Liver (tissue), 9 donors: Measurements from ENCODE around the gene GRID1. TPM values are rescaled to one million over a fixed set of nuclear protein-coding genes. Genes with fewer than 3 reads are reported as not detected.

Experiments used
- DNase-seq: peaks from one replicate; pipeline ENCODE4 v3.0.0-alpha.2; 2017; ENCODE audit warnings: low spot score
- H3K27ac ChIP-seq, 2 donors: one replicate each; pipeline ENCODE4 v1.7.0; 2013; ENCODE audit warnings: inconsistent platforms in 2 of 2, low read length in 2 of 2, control low read depth in 1 of 2, low read depth in 1 of 2, mild to moderate bottlenecking in 1 of 2
- H3K27me3 ChIP-seq, 4 donors: one replicate each; pipeline versions ENCODE4 v1.6.1 to v1.7.0; 2013; ENCODE audit warnings: low read length in 3 of 4, inconsistent platforms in 1 of 4, mild to moderate bottlenecking in 1 of 4, moderate library complexity in 1 of 4; ENCODE audit not compliant: control insufficient read depth in 4 of 4, insufficient read depth in 4 of 4
- H3K36me3 ChIP-seq, 4 donors: one replicate each; pipeline versions ENCODE4 v1.6.1 to v1.7.0; 2013; ENCODE audit warnings: low read length in 3 of 4, mild to moderate bottlenecking in 3 of 4, low read depth in 1 of 4, moderate library complexity in 1 of 4; ENCODE audit not compliant: control insufficient read depth in 4 of 4, insufficient read depth in 3 of 4
- H3K4me1 ChIP-seq, 4 donors: one replicate each; pipeline versions ENCODE4 v1.6.1 to v1.7.0; 2013; ENCODE audit warnings: low read length in 3 of 4, mild to moderate bottlenecking in 3 of 4, moderate library complexity in 1 of 4; ENCODE audit not compliant: control insufficient read depth in 4 of 4, insufficient read depth in 4 of 4
- H3K4me3 ChIP-seq, 3 donors: one replicate each; pipeline versions ENCODE4 v1.6.1 to v1.7.0; 2013; ENCODE audit warnings: low read length in 3 of 3, control low read depth in 1 of 3, low read depth in 1 of 3, mild to moderate bottlenecking in 1 of 3
- H3K9ac ChIP-seq, 2 donors: one replicate each; pipeline ENCODE4 v1.7.0; 2013; ENCODE audit warnings: low read length in 2 of 2, mild to moderate bottlenecking in 2 of 2, moderate library complexity in 2 of 2, control low read depth in 1 of 2, low read depth in 1 of 2
- H3K9me3 ChIP-seq, 4 donors: one replicate each; pipeline versions ENCODE4 v1.6.1 to v1.7.0; 2013; ENCODE audit warnings: low read length in 3 of 4; ENCODE audit not compliant: control insufficient read depth in 4 of 4
- ATF3 ChIP-seq: IDR thresholded peaks from 2 replicates; pipeline ENCODE4 v1.6.1; 2016; ENCODE audit warnings: antibody characterized with exemption
- EGR1 ChIP-seq, 2 donors: IDR thresholded peaks; 2 replicates each; pipeline ENCODE4 v1.6.1; 2016 to 2018; ENCODE audit warnings: antibody characterized with exemption in 2 of 2, low read depth in 2 of 2
- FOXA1 ChIP-seq: IDR thresholded peaks from 2 replicates; pipeline ENCODE4 v1.6.1; 2016; ENCODE audit warnings: antibody characterized with exemption
- FOXA2 ChIP-seq: IDR thresholded peaks from 2 replicates; pipeline ENCODE4 v1.6.1; 2016; ENCODE audit warnings: antibody characterized with exemption
- GABPA ChIP-seq, 2 donors: IDR thresholded peaks in 1 of 2; conservative IDR thresholded peaks in 1 of 2; 2 replicates each; pipeline ENCODE4 v1.6.1; 2016; ENCODE audit warnings: antibody characterized with exemption in 2 of 2, mild to moderate bottlenecking in 1 of 2, moderate library complexity in 1 of 2
- HNF4A ChIP-seq, 2 donors: conservative IDR thresholded peaks; 2 replicates each; pipeline ENCODE4 v1.6.1; 2016; ENCODE audit warnings: antibody characterized with exemption in 2 of 2, mild to moderate bottlenecking in 2 of 2
- HNF4G ChIP-seq: IDR thresholded peaks from 2 replicates; pipeline ENCODE4 v1.6.1; 2016; ENCODE audit warnings: antibody characterized with exemption
- JUND ChIP-seq, 2 donors: IDR thresholded peaks; 2 replicates each; pipeline ENCODE4 v1.6.1; 2016; ENCODE audit warnings: antibody characterized with exemption in 2 of 2
- NR2F2 ChIP-seq: IDR thresholded peaks from 2 replicates; pipeline ENCODE4 v1.6.1; 2016; ENCODE audit warnings: antibody characterized with exemption
- RAD21 ChIP-seq, 2 donors: IDR thresholded peaks; 2 replicates each; pipeline ENCODE4 v1.6.1; 2016; ENCODE audit warnings: antibody characterized with exemption in 2 of 2, mild to moderate bottlenecking in 2 of 2
- RXRA ChIP-seq, 2 donors: IDR thresholded peaks; 2 replicates each; pipeline ENCODE4 v1.6.1; 2017 to 2018; ENCODE audit warnings: antibody characterized with exemption in 2 of 2, mild to moderate bottlenecking in 1 of 2
- SP1 ChIP-seq: IDR thresholded peaks from 2 replicates; pipeline ENCODE4 v1.6.1; 2018; ENCODE audit warnings: antibody characterized with exemption, mild to moderate bottlenecking
- TAF1 ChIP-seq: conservative IDR thresholded peaks from 2 replicates; pipeline ENCODE4 v1.6.1; 2016; ENCODE audit warnings: antibody characterized with exemption, mild to moderate bottlenecking
- YY1 ChIP-seq: IDR thresholded peaks from 2 replicates; pipeline ENCODE4 v1.6.1; 2016; ENCODE audit warnings: antibody characterized with exemption, mild to moderate bottlenecking
- ZBTB33 ChIP-seq: IDR thresholded peaks from 2 replicates; pipeline ENCODE4 v1.6.1; 2016; ENCODE audit warnings: antibody characterized with exemption
- WGBS: extraction: QIAGEN DNeasy Blood & Tissue Kit; methylation state at CpG from one replicate; pipeline ENCODE4 v1.1.7; 2013; 5-methylcytosine and 5-hydroxymethylcytosine counted together
- polyA plus RNA-seq, 2 donors: library from polyadenylated mRNA; stranded (reverse) in 1 of 2; unstranded in 1 of 2; fragments of 200-250 nt in 1 of 2; fragments of >200 nt in 1 of 2; fragmentation: Nextera tagmentation in 1 of 2; extraction: Ambion mirVana in 1 of 2; gene quantifications; one replicate each; pipeline versions ENCODE4 v1.2.1 to v1.2.3, GENCODE V29; 2013 to 2015
- total RNA-seq, 2 donors: library from RNA; depleted of rRNA; stranded (reverse); fragments of >200 nt; gene quantifications; one replicate each; pipeline ENCODE4 v1.2.3, GENCODE V29; 2014
- TF ChIP-seq, protein P1 (sequence below): IDR thresholded peaks from 2 replicates; pipeline ENCODE4 v1.6.1; 2016; ENCODE audit warnings: antibody characterized with exemption, mild to moderate bottlenecking
- TF ChIP-seq, protein P2 (sequence below): fragments of 150-350 bp; IDR thresholded peaks from 2 replicates; pipeline ENCODE4 v1.5.1; 2017; ENCODE audit warnings: improper control_type of control experiment, low read depth, low read length; ENCODE audit not compliant: missing input control
- TF ChIP-seq, protein P3 (sequence below): IDR thresholded peaks from 2 replicates; pipeline ENCODE4 v1.6.1; 2016; ENCODE audit warnings: antibody characterized with exemption
- donor health status: healthy.
- donor health status: healthy.
- donor health status: healthy.
- donor health status: healthy.
- donor health status: healthy.

The GRID1 gene
- total and polyA plus RNA-seq, 4 donors: 0.09 to 0.17 (median 0.14) TPM; not detected in 1

DNA sequence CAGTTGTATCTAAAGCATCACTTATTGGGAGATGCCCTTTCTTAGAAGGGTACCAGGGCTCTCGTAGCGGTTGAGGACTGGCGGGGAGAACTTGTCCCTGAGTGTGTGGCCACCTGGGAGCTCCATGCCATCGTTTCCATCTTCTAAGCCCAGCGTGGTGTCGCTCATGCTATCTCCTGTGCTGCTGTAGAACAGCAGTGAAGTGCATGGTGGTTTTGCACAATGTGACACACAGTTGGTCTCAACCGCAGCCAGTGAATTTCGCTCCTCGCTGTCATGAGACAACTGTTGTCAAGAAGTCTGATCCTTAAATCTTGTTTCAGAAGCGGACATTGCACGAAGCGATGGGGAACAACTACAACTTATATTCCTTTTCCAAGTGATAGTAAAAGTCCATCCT, 283.4 kb downstream of the GRID1 start:
- no peaks in the 10 kb centered on the region for H3K4me1 ChIP-seq
- H3K27me3 ChIP-seq: peaks cover 0 to 3% (median 0%) of the 10 kb centered on the region in 4 donors
- 78% methylated on average over 12 of the region's 12 CpGs for WGBS
- H3K27ac ChIP-seq: no peak overlapping the region
- no peak overlapping the region for H3K9ac ChIP-seq
- TF ChIP-seq FOXA1: no peak
- TF ChIP-seq RAD21 (IDR thresholded peaks at IDR 0.05): no peak
- no peak for TF ChIP-seq TAF1
- TF ChIP-seq GABPA (IDR thresholded peaks at IDR 0.05 in 1 of 2, conservative IDR thresholded peaks at IDR 0.05 in 1 of 2): no peak
- TF ChIP-seq FOXA2: no peak
- no peak for TF ChIP-seq RXRA (IDR thresholded peaks at IDR 0.05)
- no peak for TF ChIP-seq ATF3
- TF ChIP-seq NR2F2: no peak
- TF ChIP-seq, protein P1, sequence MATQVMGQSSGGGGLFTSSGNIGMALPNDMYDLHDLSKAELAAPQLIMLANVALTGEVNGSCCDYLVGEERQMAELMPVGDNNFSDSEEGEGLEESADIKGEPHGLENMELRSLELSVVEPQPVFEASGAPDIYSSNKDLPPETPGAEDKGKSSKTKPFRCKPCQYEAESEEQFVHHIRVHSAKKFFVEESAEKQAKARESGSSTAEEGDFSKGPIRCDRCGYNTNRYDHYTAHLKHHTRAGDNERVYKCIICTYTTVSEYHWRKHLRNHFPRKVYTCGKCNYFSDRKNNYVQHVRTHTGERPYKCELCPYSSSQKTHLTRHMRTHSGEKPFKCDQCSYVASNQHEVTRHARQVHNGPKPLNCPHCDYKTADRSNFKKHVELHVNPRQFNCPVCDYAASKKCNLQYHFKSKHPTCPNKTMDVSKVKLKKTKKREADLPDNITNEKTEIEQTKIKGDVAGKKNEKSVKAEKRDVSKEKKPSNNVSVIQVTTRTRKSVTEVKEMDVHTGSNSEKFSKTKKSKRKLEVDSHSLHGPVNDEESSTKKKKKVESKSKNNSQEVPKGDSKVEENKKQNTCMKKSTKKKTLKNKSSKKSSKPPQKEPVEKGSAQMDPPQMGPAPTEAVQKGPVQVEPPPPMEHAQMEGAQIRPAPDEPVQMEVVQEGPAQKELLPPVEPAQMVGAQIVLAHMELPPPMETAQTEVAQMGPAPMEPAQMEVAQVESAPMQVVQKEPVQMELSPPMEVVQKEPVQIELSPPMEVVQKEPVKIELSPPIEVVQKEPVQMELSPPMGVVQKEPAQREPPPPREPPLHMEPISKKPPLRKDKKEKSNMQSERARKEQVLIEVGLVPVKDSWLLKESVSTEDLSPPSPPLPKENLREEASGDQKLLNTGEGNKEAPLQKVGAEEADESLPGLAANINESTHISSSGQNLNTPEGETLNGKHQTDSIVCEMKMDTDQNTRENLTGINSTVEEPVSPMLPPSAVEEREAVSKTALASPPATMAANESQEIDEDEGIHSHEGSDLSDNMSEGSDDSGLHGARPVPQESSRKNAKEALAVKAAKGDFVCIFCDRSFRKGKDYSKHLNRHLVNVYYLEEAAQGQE: no peak
- no peak for TF ChIP-seq HNF4G
- no peak for TF ChIP-seq JUND (IDR thresholded peaks at IDR 0.05)
- no peak for TF ChIP-seq SP1
- TF ChIP-seq HNF4A (conservative IDR thresholded peaks at IDR 0.05): no peak
- TF ChIP-seq, protein P2, sequence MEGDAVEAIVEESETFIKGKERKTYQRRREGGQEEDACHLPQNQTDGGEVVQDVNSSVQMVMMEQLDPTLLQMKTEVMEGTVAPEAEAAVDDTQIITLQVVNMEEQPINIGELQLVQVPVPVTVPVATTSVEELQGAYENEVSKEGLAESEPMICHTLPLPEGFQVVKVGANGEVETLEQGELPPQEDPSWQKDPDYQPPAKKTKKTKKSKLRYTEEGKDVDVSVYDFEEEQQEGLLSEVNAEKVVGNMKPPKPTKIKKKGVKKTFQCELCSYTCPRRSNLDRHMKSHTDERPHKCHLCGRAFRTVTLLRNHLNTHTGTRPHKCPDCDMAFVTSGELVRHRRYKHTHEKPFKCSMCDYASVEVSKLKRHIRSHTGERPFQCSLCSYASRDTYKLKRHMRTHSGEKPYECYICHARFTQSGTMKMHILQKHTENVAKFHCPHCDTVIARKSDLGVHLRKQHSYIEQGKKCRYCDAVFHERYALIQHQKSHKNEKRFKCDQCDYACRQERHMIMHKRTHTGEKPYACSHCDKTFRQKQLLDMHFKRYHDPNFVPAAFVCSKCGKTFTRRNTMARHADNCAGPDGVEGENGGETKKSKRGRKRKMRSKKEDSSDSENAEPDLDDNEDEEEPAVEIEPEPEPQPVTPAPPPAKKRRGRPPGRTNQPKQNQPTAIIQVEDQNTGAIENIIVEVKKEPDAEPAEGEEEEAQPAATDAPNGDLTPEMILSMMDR: no peak
- TF ChIP-seq EGR1 (IDR thresholded peaks at IDR 0.05; ENCODE audit: low read depth in 2 of 2): no peak
- TF ChIP-seq, protein P3, sequence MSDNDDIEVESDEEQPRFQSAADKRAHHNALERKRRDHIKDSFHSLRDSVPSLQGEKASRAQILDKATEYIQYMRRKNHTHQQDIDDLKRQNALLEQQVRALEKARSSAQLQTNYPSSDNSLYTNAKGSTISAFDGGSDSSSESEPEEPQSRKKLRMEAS: no peak
- TF ChIP-seq ZBTB33: no peak
- no peak for TF ChIP-seq YY1
- no peak for DNase-seq
- no peak overlapping the region for H3K4me3 ChIP-seq
- H3K9me3 ChIP-seq: no peaks in the 10 kb centered on the region
- no peaks in the 10 kb centered on the region for H3K36me3 ChIP-seq
